HEK293T (cell line): ENCODE results near the gene CEND1.

Experiments
- CTCF ChIA-PET: fragments of 350-600 bp; formaldehyde crosslinking; extraction: SDS; loops from one replicate; lab custom pipeline; 2021; ENCODE audit warnings: antibody characterized with exemption, inconsistent platforms; lab: Yijun Ruan, JAX
- POLR2A ChIA-PET: fragments of 350-600 bp; formaldehyde crosslinking; extraction: SDS; loops from one replicate; lab custom pipeline; 2020; ENCODE audit warnings: antibody characterized with exemption, inconsistent platforms; lab: Yijun Ruan, JAX
- DNase-seq: peaks from one replicate; pipeline ENCODE4 v3.0.0; 2012; ENCODE audit warnings: mixed read lengths; ENCODE audit errors: extremely low spot score
- ARNT ChIP-seq: fragments of 450-650 bp; IDR thresholded peaks from 2 replicates; pipeline ENCODE4 v1.6.1; 2017; ENCODE audit warnings: mild to moderate bottlenecking
- BHLHE40 ChIP-seq: fragments of 450-650 bp; IDR thresholded peaks from 2 replicates; pipeline ENCODE4 v1.6.1; 2016; ENCODE audit warnings: mild to moderate bottlenecking, moderate library complexity, borderline replicate concordance
- CTBP1 ChIP-seq: fragments of 450-650 bp; IDR thresholded peaks from 2 replicates; pipeline ENCODE4 v1.6.1; 2016; ENCODE audit warnings: borderline replicate concordance
- ELF4 ChIP-seq: fragments of 450-650 bp; IDR thresholded peaks from 2 replicates; pipeline ENCODE4 v1.6.1; 2017; ENCODE audit warnings: antibody characterized with exemption
- FOXA1 ChIP-seq: fragments of 450-650 bp; IDR thresholded peaks from 2 replicates; pipeline ENCODE4 v1.6.1; 2016; ENCODE audit warnings: mild to moderate bottlenecking
- FOXK2 ChIP-seq: fragments of 450-650 bp; IDR thresholded peaks from 2 replicates; pipeline ENCODE4 v1.6.1; 2016; ENCODE audit warnings: mild to moderate bottlenecking
- FOXM1 ChIP-seq: fragments of 450-650 bp; IDR thresholded peaks from 2 replicates; pipeline ENCODE4 v1.6.1; 2017; ENCODE audit warnings: mild to moderate bottlenecking, borderline replicate concordance
- HDGF ChIP-seq: fragments of 450-650 bp; IDR thresholded peaks from 2 replicates; pipeline ENCODE4 v1.6.1; 2017; ENCODE audit warnings: antibody characterized with exemption, borderline replicate concordance
- L3MBTL2 ChIP-seq: fragments of 450-650 bp; conservative IDR thresholded peaks from 2 replicates; pipeline ENCODE4 v1.6.1; 2016; ENCODE audit warnings: mild to moderate bottlenecking
- LEF1 ChIP-seq: fragments of 450-650 bp; IDR thresholded peaks from 2 replicates; pipeline ENCODE4 v1.6.1; 2017; ENCODE audit warnings: mild to moderate bottlenecking, borderline replicate concordance
- NFRKB ChIP-seq: fragments of 450-650 bp; IDR thresholded peaks from 2 replicates; pipeline ENCODE4 v1.6.1; 2016; ENCODE audit warnings: mild to moderate bottlenecking, moderate library complexity
- SP1 ChIP-seq: fragments of 450-650 bp; IDR thresholded peaks from 2 replicates; pipeline ENCODE4 v1.6.1; 2017
- SUZ12 ChIP-seq: fragments of 450-650 bp; IDR thresholded peaks from 2 replicates; pipeline ENCODE4 v1.6.1; 2016; ENCODE audit warnings: mild to moderate bottlenecking
- TARDBP ChIP-seq: fragments of 450-650 bp; IDR thresholded peaks from 2 replicates; pipeline ENCODE4 v1.6.1; 2016
- ZNF384 ChIP-seq: fragments of 450-650 bp; IDR thresholded peaks from 2 replicates; pipeline ENCODE4 v1.6.1; 2016
- TF ChIP-seq, protein P1 (sequence below): fragments of 450-650 bp; IDR thresholded peaks from 2 replicates; pipeline ENCODE4 v1.6.1; 2016

Gene CEND1

DNA sequence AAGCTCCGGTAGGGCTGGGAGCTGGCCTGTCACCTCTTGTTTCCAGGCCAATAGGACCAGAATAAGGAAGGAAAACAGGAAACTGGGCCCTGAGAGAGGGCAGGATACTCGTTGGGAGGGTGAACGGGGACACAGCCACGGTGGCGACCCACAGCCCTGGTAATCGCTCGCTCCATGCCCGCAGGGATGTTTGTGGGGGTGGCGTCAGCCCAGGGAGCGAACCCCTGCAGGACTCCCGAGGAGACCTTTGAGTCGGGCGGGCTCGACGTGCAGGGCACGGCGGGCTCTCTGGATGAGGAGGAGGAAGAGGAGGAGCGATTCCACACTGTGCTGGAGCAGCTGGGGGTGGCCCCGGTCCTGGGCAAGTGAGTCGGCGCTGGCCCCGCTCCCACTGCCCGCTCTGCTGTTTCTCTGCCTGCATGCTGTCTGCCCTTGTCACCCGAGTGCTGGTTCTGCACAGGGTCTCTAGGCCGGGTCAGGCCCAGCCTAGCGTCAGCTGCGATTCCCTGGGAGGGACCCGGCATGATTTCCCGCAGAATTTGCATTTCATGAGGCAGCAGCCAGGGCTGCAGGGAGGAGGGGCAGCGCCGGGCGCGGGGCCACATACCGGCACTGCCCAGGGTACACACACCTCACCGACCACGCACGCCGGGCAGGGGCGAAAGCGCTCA lies 39.4 kb upstream of the CEND1 start:
- ChIA-PET CTCF (no interaction called here), POLR2A (interaction anchor here (2.2 to 8.0 kb wide), 3 partner anchors 10 to 20 kb away, joined by 11 to 63 read pairs (median 11); partner anchors contain the start of genes PNPLA2, POLR2L, RPLP2 and TSPAN4)
- no peak for TF ChIP-seq HDGF
- TF ChIP-seq ZNF384, result no peak
- no peak for TF ChIP-seq CTBP1
- no peak for TF ChIP-seq SP1
- no peak for TF ChIP-seq TARDBP
- TF ChIP-seq LEF1, result no peak
- TF ChIP-seq ELF4, result no peak
- TF ChIP-seq FOXK2, result no peak
- no peak for TF ChIP-seq FOXA1
- no peak for TF ChIP-seq SUZ12
- no peak for TF ChIP-seq BHLHE40
- no peak for TF ChIP-seq L3MBTL2
- TF ChIP-seq NFRKB, result no peak
- no peak for DNase-seq

DNA sequence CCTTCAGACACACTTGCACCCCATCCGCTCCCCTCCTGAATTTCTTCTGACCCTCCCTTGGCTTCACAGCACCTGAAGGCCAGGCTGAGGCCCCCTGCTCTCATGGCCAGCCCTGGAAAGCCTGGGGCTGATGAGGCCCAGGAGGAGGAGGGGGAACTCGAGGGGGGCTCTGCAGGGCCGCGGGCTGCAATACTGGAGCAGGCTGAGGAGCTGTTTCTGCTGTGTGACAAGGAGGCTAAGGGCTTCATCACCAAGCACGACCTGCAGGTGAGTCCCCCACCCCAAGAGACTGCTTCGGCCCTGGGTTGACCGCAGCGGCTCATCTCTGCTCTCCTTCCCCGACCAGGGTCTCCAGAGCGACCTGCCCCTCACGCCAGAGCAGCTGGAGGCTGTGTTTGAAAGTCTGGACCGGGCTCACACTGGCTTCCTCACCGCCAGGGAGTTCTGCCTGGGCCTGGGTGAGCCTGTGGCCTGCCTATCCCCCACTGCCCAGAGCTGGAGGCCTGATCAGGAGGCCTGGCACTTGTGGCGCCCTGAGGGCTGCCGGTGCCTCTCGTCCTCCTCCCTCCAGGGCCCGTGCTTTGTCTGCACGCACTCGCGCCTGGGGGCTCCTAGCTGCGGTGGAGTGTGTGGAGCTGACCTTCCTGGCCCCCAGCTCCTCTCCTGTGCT lies 38.8 kb upstream of the CEND1 start:
- TF ChIP-seq TARDBP, result no peak
- POLR2A ChIA-PET, result interaction anchor here (2.2 to 8.0 kb wide), 3 partner anchors 10 to 20 kb away, joined by 11 to 63 read pairs (median 11); partner anchors contain the start of genes PNPLA2, POLR2L, RPLP2 and TSPAN4
- CTCF ChIA-PET, result no interaction called here

DNA sequence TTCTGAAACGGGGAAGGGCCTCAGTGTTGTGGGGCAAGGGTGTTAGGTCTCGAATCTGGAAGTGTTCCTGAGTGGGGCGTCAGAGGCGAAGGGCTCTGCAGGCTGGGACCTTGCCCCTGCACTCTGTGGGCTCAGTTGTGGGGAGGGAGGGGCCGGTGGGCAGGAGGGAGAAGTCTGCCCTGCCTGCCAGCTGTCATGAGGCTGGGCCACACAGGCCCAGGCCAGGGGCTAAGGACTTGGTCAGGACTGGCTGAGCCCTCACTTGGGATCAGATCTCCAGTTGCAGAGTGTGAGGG lies 38.0 kb upstream of the CEND1 start, which contains the start of gene CRACR2B:
Gene CRACR2B, plus strand, starts transcription at position 23 of the 296 bp plus-strand sequence. CDS start 689 bp downstream, outside the sequence.
- CTCF ChIA-PET, result no interaction called here
- DNase-seq, result no peak
- no peak for TF ChIP-seq TARDBP
- TF ChIP-seq BHLHE40, result no peak
- TF ChIP-seq L3MBTL2, result no peak
- POLR2A ChIA-PET, result interaction anchor here (2.2 to 8.0 kb wide), 2 partner anchors 9 to 15 kb away, joined by 11 to 63 read pairs; partner anchors contain the start of genes PNPLA2, POLR2L and TSPAN4

More for the DNA sequence above, 38.8 kb upstream of the CEND1 start:
- no peak for DNase-seq

DNA sequence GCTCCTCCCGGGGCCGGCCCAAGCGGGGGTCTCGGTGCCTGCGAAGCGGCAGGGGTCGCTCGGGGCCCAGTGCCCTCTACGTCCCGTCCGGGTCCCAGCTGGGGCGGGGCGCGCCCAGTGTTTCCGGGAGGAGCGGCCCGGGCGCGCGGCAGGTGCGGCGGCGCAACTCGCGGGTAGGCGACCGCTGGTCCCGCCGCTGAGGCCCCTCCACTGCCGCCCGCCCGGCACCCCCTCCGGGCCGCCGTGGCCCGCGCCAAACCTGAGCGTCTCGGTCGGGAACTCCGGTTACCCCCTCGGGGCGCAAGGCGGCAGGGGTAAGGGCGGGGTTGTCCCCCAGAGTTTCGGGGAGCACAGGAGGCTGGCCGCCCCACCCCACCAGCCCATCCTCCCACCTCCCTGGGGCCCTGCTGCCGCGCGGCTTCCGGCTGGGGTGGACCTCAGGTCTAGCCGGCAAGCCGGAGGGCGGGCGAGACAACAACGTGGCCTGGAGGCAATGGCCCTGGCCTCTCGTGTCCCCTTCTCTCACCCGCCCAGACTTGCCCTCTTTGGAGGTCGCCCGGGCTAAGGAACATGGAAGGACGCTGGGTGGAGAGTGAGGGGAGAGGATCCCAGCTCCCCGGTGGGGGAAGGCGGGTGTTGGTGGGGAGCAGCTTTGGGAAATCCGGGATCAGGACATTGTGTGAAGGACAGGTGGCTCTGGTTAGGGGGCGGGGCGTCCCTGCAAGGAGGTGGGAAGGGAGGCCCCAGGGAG lies 37.4 kb upstream of the CEND1 start:
- ChIA-PET POLR2A (interaction anchor here (1.1 to 8.0 kb wide), 3 partner anchors 8 to 22 kb away, joined by 3 to 63 read pairs (median 11); partner anchors contain the start of genes PNPLA2, POLR2L and TSPAN4), CTCF (no interaction called here)
- no peak for TF ChIP-seq TARDBP
- no peak for TF ChIP-seq HDGF
- TF ChIP-seq, protein P1, sequence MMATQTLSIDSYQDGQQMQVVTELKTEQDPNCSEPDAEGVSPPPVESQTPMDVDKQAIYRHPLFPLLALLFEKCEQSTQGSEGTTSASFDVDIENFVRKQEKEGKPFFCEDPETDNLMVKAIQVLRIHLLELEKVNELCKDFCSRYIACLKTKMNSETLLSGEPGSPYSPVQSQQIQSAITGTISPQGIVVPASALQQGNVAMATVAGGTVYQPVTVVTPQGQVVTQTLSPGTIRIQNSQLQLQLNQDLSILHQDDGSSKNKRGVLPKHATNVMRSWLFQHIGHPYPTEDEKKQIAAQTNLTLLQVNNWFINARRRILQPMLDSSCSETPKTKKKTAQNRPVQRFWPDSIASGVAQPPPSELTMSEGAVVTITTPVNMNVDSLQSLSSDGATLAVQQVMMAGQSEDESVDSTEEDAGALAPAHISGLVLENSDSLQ, result no peak
- TF ChIP-seq SP1, result no peak
- no peak for TF ChIP-seq CTBP1
- no peak for DNase-seq

DNA sequence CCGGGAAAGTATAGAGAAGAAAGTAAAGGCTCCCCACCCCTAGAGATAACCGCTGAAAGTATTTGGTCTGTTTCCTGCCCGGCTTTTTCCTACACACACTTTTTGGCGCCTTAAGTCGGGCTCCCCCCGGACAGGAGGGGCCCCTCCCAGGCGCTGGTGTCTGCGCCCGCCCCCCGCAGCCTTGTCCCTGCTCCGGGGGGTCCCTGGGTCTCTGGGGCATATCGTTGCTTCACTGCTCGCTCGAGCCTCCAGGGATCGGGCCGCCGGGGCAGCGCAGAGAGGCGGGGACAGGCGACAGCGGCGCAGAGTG lies 36.9 kb upstream of the CEND1 start:
- no peak for DNase-seq
- ChIA-PET POLR2A (interaction anchor here (1.1 kb wide), 1 partner anchor 21 kb away, joined by 3 read pairs; no protein-coding TSS in a partner anchor), CTCF (no interaction called here)
- no peak for TF ChIP-seq FOXM1
- no peak for TF ChIP-seq NFRKB
- TF ChIP-seq BHLHE40, result no peak
- no peak for TF ChIP-seq ARNT
- TF ChIP-seq FOXK2, result no peak
- no peak for TF ChIP-seq CTBP1

DNA sequence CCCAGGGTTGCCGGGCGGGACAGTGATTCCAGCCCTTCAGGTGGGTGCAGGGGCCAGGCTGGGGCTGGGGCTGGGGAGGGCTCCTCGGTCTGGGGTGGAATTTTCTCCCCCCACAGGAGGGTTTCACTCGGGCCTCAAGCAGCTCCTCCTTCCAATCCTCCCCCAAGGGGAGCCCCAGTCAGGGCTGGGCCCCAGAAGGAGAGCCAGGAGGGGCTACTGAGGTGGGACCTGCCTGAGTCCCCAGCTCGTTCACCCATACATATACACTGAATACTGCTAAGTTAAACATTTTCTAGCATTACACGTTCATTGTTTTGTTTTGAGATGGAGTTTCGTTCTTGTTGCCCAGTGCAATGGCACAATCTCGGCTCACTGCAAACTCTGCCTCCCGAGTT lies 36.3 kb upstream of the CEND1 start:
- CTCF ChIA-PET, result no interaction called here
- DNase-seq, result no peak
- TF ChIP-seq ZNF384, result no peak
- no peak for TF ChIP-seq LEF1
- no peak for TF ChIP-seq L3MBTL2
- TF ChIP-seq SUZ12, result no peak
- TF ChIP-seq ARNT, result no peak
- TF ChIP-seq HDGF, result no peak
- no peak for TF ChIP-seq ELF4
- no peak for TF ChIP-seq FOXA1
- no peak for TF ChIP-seq FOXM1
- POLR2A ChIA-PET, result interaction anchor here (0.9 kb wide), 1 partner anchor 17 kb away, joined by 3 read pairs; no protein-coding TSS in a partner anchor

DNA sequence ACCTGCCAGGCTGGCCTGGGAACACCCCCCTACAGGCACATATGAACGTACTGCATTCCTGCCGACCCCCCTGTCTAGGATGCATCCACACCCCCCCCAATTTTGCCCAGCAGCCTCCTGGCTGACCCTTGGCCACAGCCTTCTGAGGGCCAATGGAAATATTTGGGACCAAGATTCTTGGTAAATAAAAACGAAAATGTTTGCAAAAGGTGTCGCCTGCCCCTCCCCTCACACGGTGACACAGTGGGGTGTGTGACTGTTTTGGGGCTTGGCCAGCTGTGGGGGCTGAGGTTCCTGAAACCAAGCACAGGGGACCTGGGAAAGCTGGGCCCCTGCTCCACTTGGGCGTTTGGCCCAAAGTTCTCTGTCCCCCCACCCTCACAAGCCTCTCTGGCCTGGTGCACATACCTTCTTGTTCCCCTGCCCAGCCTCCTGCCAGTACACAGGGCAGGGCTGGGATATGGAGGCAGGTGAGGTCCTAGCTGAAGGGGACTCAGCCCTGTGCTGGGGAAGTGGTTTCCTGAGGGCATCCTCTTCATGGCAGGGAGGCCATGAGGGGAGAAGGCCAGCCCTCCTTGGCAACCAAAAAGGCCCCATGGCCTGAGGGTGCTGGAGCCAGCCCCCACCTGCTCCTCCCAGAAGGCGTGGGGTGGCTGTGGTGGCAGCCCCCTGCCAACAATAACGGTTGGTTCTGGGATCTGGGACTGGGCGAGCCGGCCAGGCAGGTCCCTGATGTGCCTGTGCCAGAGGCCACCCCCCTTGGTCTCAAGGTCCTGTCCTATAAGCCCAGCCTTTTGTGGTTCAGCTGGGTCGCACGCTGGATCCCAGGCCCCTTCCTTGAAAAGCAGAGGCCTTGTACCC lies 35.7 kb upstream of the CEND1 start:
- DNase-seq, result no peak
- TF ChIP-seq SUZ12 (no peak), CTBP1 (no peak), NFRKB (no peak), ZNF384 (no peak), FOXA1 (no peak), BHLHE40 (no peak), LEF1 (no peak), L3MBTL2 (no peak), SP1 (no peak), ELF4 (no peak), ARNT (no peak)
- TF ChIP-seq, protein P1, result no peak
- CTCF ChIA-PET, result no interaction called here
- POLR2A ChIA-PET, result interaction anchor here (0.9 to 1.8 kb wide), 2 partner anchors 9 to 16 kb away, joined by 3 to 4 read pairs; no protein-coding TSS in a partner anchor
